Stimulated activated CD8-positive, alpha-beta memory T cell treated with anti-CD3 and anti-CD28 coated beads, Interleukin-15, amount 100 ng/mL, for 1 hour (primary cell): ENCODE results near the gene IMMP2L.

ENCODE experiments used
- DNase-seq: peaks from one replicate; pipeline ENCODE4 v3.0.0-alpha.2; 2020; ENCODE audit warnings: low read depth

Gene IMMP2L

GRCh38 chr7:111210996-111211395, 351.3 kb downstream of the IMMP2L start:
- DNase-seq: no peak

- no peak for DNase-seq
These were observed 352.2 kb downstream of the IMMP2L start for GRCh38 chr7:111210043-111210442.

- no peak for DNase-seq
These were observed 357.0 kb downstream of the IMMP2L start for GRCh38 chr7:111205251-111205650.

GRCh38 chr7:111202321-111202720, 360.0 kb downstream of the IMMP2L start:
- no peak for DNase-seq

- no peak for DNase-seq
These were observed 362.6 kb downstream of the IMMP2L start for GRCh38 chr7:111199643-111200042.

GRCh38 chr7:111198255-111198654, 364.0 kb downstream of the IMMP2L start:
- no peak for DNase-seq

- no peak for DNase-seq
These were observed 365.6 kb downstream of the IMMP2L start for GRCh38 chr7:111196655-111197054.

- DNase-seq: no peak
These were observed 369.5 kb downstream of the IMMP2L start for GRCh38 chr7:111192614-111193413.

GRCh38 chr7:111190804-111191203, 371.5 kb downstream of the IMMP2L start:
- no peak for DNase-seq

- no peak for DNase-seq
These were observed 377.3 kb downstream of the IMMP2L start for GRCh38 chr7:111184987-111185386.

- no peak for DNase-seq
These were observed 379.0 kb downstream of the IMMP2L start for GRCh38 chr7:111183321-111183720.

- no peak for DNase-seq
These were observed 382.0 kb downstream of the IMMP2L start for GRCh38 chr7:111180338-111180737.

- no peak for DNase-seq
These were observed 386.3 kb downstream of the IMMP2L start for GRCh38 chr7:111175908-111176441.

GRCh38 chr7:111174510-111174909, 387.8 kb downstream of the IMMP2L start:
- DNase-seq: no peak

GRCh38 chr7:111173990-111174389, 388.3 kb downstream of the IMMP2L start:
- DNase-seq: no peak

- DNase-seq: no peak
These were observed 388.8 kb downstream of the IMMP2L start for GRCh38 chr7:111173528-111173927.

- no peak for DNase-seq
These were observed 389.6 kb downstream of the IMMP2L start for GRCh38 chr7:111172564-111173257.

- no peak for DNase-seq
These were observed 394.1 kb downstream of the IMMP2L start for GRCh38 chr7:111168182-111168581.

- no peak for DNase-seq
These were observed 397.9 kb downstream of the IMMP2L start for GRCh38 chr7:111164442-111164841.

- DNase-seq: no peak
These were observed 399.6 kb downstream of the IMMP2L start for GRCh38 chr7:111162692-111163091.

GRCh38 chr7:111160297-111160696, 402.0 kb downstream of the IMMP2L start:
- no peak for DNase-seq

- DNase-seq: no peak
These were observed 402.9 kb downstream of the IMMP2L start for GRCh38 chr7:111159426-111159825.

- no peak for DNase-seq
These were observed 411.6 kb downstream of the IMMP2L start for GRCh38 chr7:111150709-111151108.
